ENCODE results near the gene PDHA1.

Gene PDHA1

GRCh38 chrX:19377799-19378198 is 34.1 kb downstream of the PDHA1 start:
- DNase-seq: no peak

- no peak for DNase-seq
These were observed 37.6 kb downstream of the PDHA1 start for GRCh38 chrX:19381326-19381725.

- DNase-seq: no peak
These were observed 38.9 kb downstream of the PDHA1 start for GRCh38 chrX:19382555-19383145.

- no peak for DNase-seq
These were observed 43.0 kb downstream of the PDHA1 start for GRCh38 chrX:19386679-19387078.

- DNase-seq: no peak
These were observed 44.4 kb downstream of the PDHA1 start for GRCh38 chrX:19388064-19388679.

GRCh38 chrX:19388741-19389140 is 45.0 kb downstream of the PDHA1 start:
- DNase-seq: no peak

GRCh38 chrX:19389227-19389845 is 45.6 kb downstream of the PDHA1 start:
- DNase-seq: no peak

GRCh38 chrX:19392078-19392477 is 48.4 kb downstream of the PDHA1 start:
- no peak for DNase-seq

- DNase-seq: no peak
These were observed 49.0 kb downstream of the PDHA1 start for GRCh38 chrX:19392703-19393102.

- DNase-seq: no peak
These were observed 60.0 kb downstream of the PDHA1 start for GRCh38 chrX:19403696-19404095.

- DNase-seq: no peak
These were observed 66.5 kb downstream of the PDHA1 start for GRCh38 chrX:19410259-19410658.
